AG09319 (cell line): ENCODE results near the gene MAGED1.

Experiments used
- DNase-seq: peaks from one replicate; pipeline ENCODE4 v3.0.0-alpha.2; 2010; ENCODE audit warnings: low read depth; ENCODE audit errors: extremely low read depth
- CTCF ChIP-seq: IDR thresholded peaks from 2 replicates; pipeline ENCODE4 v1.5.1; 2011; ENCODE audit warnings: low read depth, mild to moderate bottlenecking, inconsistent platforms, low read length, moderate library complexity

The MAGED1 gene

GRCh38 chrX:51876441-51876840 lies 17.0 kb upstream of the MAGED1 start:
- DNase-seq: no peak
- no peak for TF ChIP-seq CTCF

- no peak for TF ChIP-seq CTCF
- no peak for DNase-seq
Observed at GRCh38 chrX:51878056-51878455, 15.4 kb upstream of the MAGED1 start.

GRCh38 chrX:51889851-51890250 lies 3.6 kb upstream of the MAGED1 start:
- DNase-seq: no peak
- TF ChIP-seq CTCF: no peak

- TF ChIP-seq CTCF: no peak
- no peak for DNase-seq
Observed at GRCh38 chrX:51891245-51891644, 2.2 kb upstream of the MAGED1 start.

- peak; percentile 84 for DNase-seq
- no peak for TF ChIP-seq CTCF
Observed at GRCh38 chrX:51891821-51892551, 1.4 kb upstream of the MAGED1 start.

- no peak for DNase-seq
- no peak for TF ChIP-seq CTCF
Observed at GRCh38 chrX:51893931-51894696, 691 bp downstream of the MAGED1 start.

- TF ChIP-seq CTCF: no peak
- DNase-seq: no peak
Observed at GRCh38 chrX:51894697-51895336, 1.4 kb downstream of the MAGED1 start.
